GM12878 (cell line): ENCODE results near the gene NOS1AP. TPM values are rescaled to one million over a fixed set of nuclear protein-coding genes. Genes with fewer than 3 reads are reported as not detected.

Source experiments
- ATAC-seq: fragments of 200-7000 bp; cut with Tn5 transposase; 3 replicates; pipeline ENCODE4 v1.9.1; 2020; ENCODE audit warnings: mild to moderate bottlenecking, moderate library complexity
- BruUV-seq: library from RNA; stranded (reverse); fragments of 400-500 nt; replicated peaks from 2 replicates; lab custom pipeline; 2021; lab: Mats Ljungman, UMichigan
- CTCF ChIA-PET: fragments of 300-600 bp; sonication (Branson Sonifier 250); formaldehyde crosslinking; extraction: SDS; loops from one replicate; lab custom pipeline; 2021; ENCODE audit warnings: inconsistent platforms; lab: Yijun Ruan, JAX
- POLR2A ChIA-PET: fragments of 350-600 bp; formaldehyde crosslinking; extraction: SDS; loops from one replicate; lab custom pipeline; 2021; ENCODE audit warnings: inconsistent platforms; lab: Charles Lee
- RAD21 ChIA-PET: fragments of 300-600 bp; sonication (Branson Sonifier 250); formaldehyde crosslinking; loops from one replicate; lab custom pipeline; 2023; ENCODE audit warnings: antibody characterized with exemption; ENCODE audit not compliant: unreplicated experiment; lab: Charles Lee
- SMC1A ChIA-PET: fragments of 300-600 bp; sonication (Branson Sonifier 250); formaldehyde crosslinking; loops from one replicate; lab custom pipeline; 2023; ENCODE audit not compliant: unreplicated experiment, uncharacterized antibody; lab: Charles Lee
- DNase-seq: peaks from one replicate; pipeline ENCODE4 v3.0.0-alpha.2; 2011; ENCODE audit warnings: low read depth, low spot score
- FAIRE-seq: peaks from 3 replicates; lab custom pipeline; 2011; peaks lifted over from hg19 to GRCh38; lab: Jason Lieb, UNC
- H2AFZ ChIP-seq: 2 replicates; pipeline ENCODE4 v1.6.0; 2011; ENCODE audit warnings: low read depth, low read length, control low read depth; ENCODE audit not compliant: control insufficient read depth
- H3K27ac ChIP-seq: 2 replicates; pipeline ENCODE4 v1.5.1; 2011; ENCODE audit warnings: control low read depth; ENCODE audit not compliant: control insufficient read depth, insufficient read depth
- H3K27me3 ChIP-seq, 2 experiments: replicated peaks in 1 of 2; 2 replicates each; pipeline versions ENCODE4 v1.6.0 to v1.6.1; 2011; ENCODE audit warnings: low read length in 1 of 2; ENCODE audit not compliant: control insufficient read depth in 2 of 2, insufficient read depth in 2 of 2
- H3K36me3 ChIP-seq, 2 experiments: 2 replicates each; pipeline ENCODE4 v1.5.1; 2011; ENCODE audit warnings: low read length in 1 of 2; ENCODE audit not compliant: control insufficient read depth in 2 of 2, insufficient read depth in 2 of 2
- H3K4me1 ChIP-seq: 2 replicates; pipeline ENCODE4 v1.6.1; 2011; ENCODE audit warnings: mild to moderate bottlenecking, low read length, moderate library complexity, mixed read lengths; ENCODE audit not compliant: control insufficient read depth, insufficient read depth
- H3K4me2 ChIP-seq: 2 replicates; pipeline ENCODE4 v1.6.0; 2011; ENCODE audit warnings: control low read depth; ENCODE audit not compliant: control insufficient read depth, insufficient read depth
- H3K4me3 ChIP-seq: fragments of 200-600 bp; sonication (generic); 2 replicates; pipeline ENCODE4 v1.5.1; 2016
- H3K79me2 ChIP-seq: 2 replicates; pipeline ENCODE4 v1.6.0; 2011; ENCODE audit warnings: low read length; ENCODE audit not compliant: control insufficient read depth, insufficient read depth
- H3K9ac ChIP-seq: 2 replicates; pipeline ENCODE4 v1.8.0; 2011; ENCODE audit warnings: low read length, control low read depth, mixed read lengths; ENCODE audit not compliant: control insufficient read depth, insufficient read depth
- H3K9me3 ChIP-seq: replicated peaks from 3 replicates; pipeline ENCODE4 v1.5.1; 2011; ENCODE audit warnings: mild to moderate bottlenecking, low read length; ENCODE audit not compliant: control insufficient read depth, insufficient read depth
- H4K20me1 ChIP-seq: 2 replicates; pipeline ENCODE4 v1.6.0; 2011; ENCODE audit not compliant: control insufficient read depth, insufficient read depth
- ASH2L ChIP-seq: fragments of 300-600, 200-600 bp; sonication (generic); IDR thresholded peaks from 2 replicates; pipeline ENCODE4 v1.6.1; 2017; ENCODE audit warnings: low read depth, mild to moderate bottlenecking, borderline replicate concordance
- BHLHE40 ChIP-seq, 2 experiments: fragments of 450-650 bp in 1 of 2; IDR thresholded peaks; 2 replicates each; pipeline ENCODE4 v1.6.1; 2011 to 2017; ENCODE audit warnings: low read depth in 2 of 2, borderline replicate concordance in 1 of 2, improper control_type of control experiment in 1 of 2, low read length in 1 of 2, mild to moderate bottlenecking in 1 of 2
- BRCA1 ChIP-seq: IDR thresholded peaks from 2 replicates; pipeline ENCODE4 v1.6.1; 2011; ENCODE audit warnings: low read depth, low read length, improper control_type of control experiment
- CBX3 ChIP-seq: fragments of 200-600 bp; sonication (generic); IDR thresholded peaks from 2 replicates; pipeline ENCODE4 v1.6.1; 2016; ENCODE audit warnings: low read depth, borderline replicate concordance
- HDAC6 ChIP-seq: fragments of 200-600 bp; sonication (generic); IDR thresholded peaks from one replicate; pipeline ENCODE4 v1.8.0; 2017; ENCODE audit warnings: antibody characterized with exemption; ENCODE audit not compliant: unreplicated experiment
- HDGF ChIP-seq: fragments of 450-650 bp; IDR thresholded peaks from 2 replicates; pipeline ENCODE4 v1.6.1; 2016; ENCODE audit warnings: antibody characterized with exemption
- IRF4 ChIP-seq: IDR thresholded peaks from 2 replicates; pipeline ENCODE4 v1.6.1; 2011; ENCODE audit warnings: low read depth, low read length
- JUNB ChIP-seq: IDR thresholded peaks from 2 replicates; pipeline ENCODE4 v1.6.1; 2016; ENCODE audit warnings: antibody characterized with exemption, mild to moderate bottlenecking
- MYC ChIP-seq: IDR thresholded peaks from 2 replicates; pipeline ENCODE4 v1.6.1; 2011; ENCODE audit warnings: mild to moderate bottlenecking, low read length, moderate library complexity, inconsistent platforms; ENCODE audit not compliant: insufficient read depth, insufficient replicate concordance, insufficient read length, severe bottlenecking
- NBN ChIP-seq: fragments of 450-650 bp; IDR thresholded peaks from 2 replicates; pipeline ENCODE4 v1.6.1; 2016
- NFYA ChIP-seq: IDR thresholded peaks from 2 replicates; pipeline ENCODE4 v1.6.1; 2011; ENCODE audit warnings: low read depth, mild to moderate bottlenecking, low read length, improper control_type of control experiment, borderline replicate concordance
- RAD21 ChIP-seq: IDR thresholded peaks from 2 replicates; pipeline ENCODE4 v1.6.1; 2011; ENCODE audit warnings: mild to moderate bottlenecking, low read depth, low read length, moderate library complexity; ENCODE audit not compliant: insufficient read depth
- RUNX3 ChIP-seq: IDR thresholded peaks from 2 replicates; pipeline ENCODE4 v1.6.1; 2012; ENCODE audit warnings: low read length, inconsistent platforms
- SREBF2 ChIP-seq: IDR thresholded peaks from 2 replicates; pipeline ENCODE4 v1.6.1; 2012; ENCODE audit warnings: mild to moderate bottlenecking, low read length
- TCF3 ChIP-seq: IDR thresholded peaks from 2 replicates; pipeline ENCODE4 v1.6.1; 2012; ENCODE audit warnings: low read depth, mild to moderate bottlenecking, low read length, borderline replicate concordance; ENCODE audit not compliant: insufficient read depth
- WGBS: methylation state at CpG from one replicate; pipeline ENCODE4 v1.1.6; 2016; ENCODE audit warnings: low lambda C conversion rate; ENCODE audit not compliant: insufficient replicate concordance, insufficient coverage; ENCODE audit errors: missing lambda C conversion rate; 5-methylcytosine and 5-hydroxymethylcytosine counted together
- in situ Hi-C: fragments of 300-500 bp; cut with MboI; formaldehyde crosslinking; loops from 9 replicates; pipeline ENCODE4 v1.14.3; 2018; ENCODE audit warnings: mixed read lengths
- intact Hi-C: fragments of 100-400 bp; cut with micrococcal nuclease; formaldehyde crosslinking; loops from one replicate; pipeline ENCODE4 v1.14.2; 2022; ENCODE audit not compliant: unreplicated experiment
- polyA plus RNA-seq, 11 experiments: library from polyadenylated mRNA; depleted of rRNA in 4 of 11; unstranded in 6 of 11; stranded (reverse) in 5 of 11; fragments of >200 nt; fragmentation: Nextera tagmentation in 4 of 11; fragmentation: Illumina TruSeq in 1 of 11; extraction: Ambion mirVana in 4 of 11; extraction: Trizol in 1 of 11; gene quantifications; 1 replicate in 1 of 11; 2 replicates in 10 of 11; pipeline versions ENCODE4 v1.2.1 to v1.2.3, GENCODE V29; 2011 to 2016; ENCODE audit warnings: inconsistent platforms in 2 of 11, missing spikeins in 2 of 11, low read depth in 1 of 11
- total RNA-seq, 4 experiments: library from RNA; depleted of rRNA in 3 of 4; stranded (reverse); fragments of >200 nt in 3 of 4; fragmentation: Illumina TruSeq in 1 of 4; extraction: Trizol in 1 of 4; gene quantifications; 2 replicates each; pipeline versions ENCODE4 v1.2.1 to v1.2.3, GENCODE V29; 2013 to 2021
- TF ChIP-seq, protein P1 (sequence below): IDR thresholded peaks from 2 replicates; pipeline ENCODE4 v1.6.1; 2011; ENCODE audit warnings: borderline replicate concordance, low read depth, mild to moderate bottlenecking, moderate library complexity, mixed read lengths, low read length; ENCODE audit not compliant: insufficient read depth; ENCODE audit errors: extremely low read length
- TF ChIP-seq, protein P2 (sequence below): fragments of 150-350 bp; IDR thresholded peaks from 2 replicates; pipeline ENCODE4 v1.6.1; 2014; ENCODE audit warnings: mild to moderate bottlenecking, low read depth, low read length
- TF ChIP-seq, protein P3 (sequence below): IDR thresholded peaks from 2 replicates; pipeline ENCODE4 v1.6.1; 2011; ENCODE audit warnings: mild to moderate bottlenecking, low read depth, low read length, moderate library complexity; ENCODE audit not compliant: insufficient replicate concordance

Gene NOS1AP
- total and polyA plus RNA-seq, 10 of the 15 experiments (the other 5 are each of a cell fraction or from before 2014, with no cell fraction given): 0.03 to 0.15 TPM; not detected in 8

DNA sequence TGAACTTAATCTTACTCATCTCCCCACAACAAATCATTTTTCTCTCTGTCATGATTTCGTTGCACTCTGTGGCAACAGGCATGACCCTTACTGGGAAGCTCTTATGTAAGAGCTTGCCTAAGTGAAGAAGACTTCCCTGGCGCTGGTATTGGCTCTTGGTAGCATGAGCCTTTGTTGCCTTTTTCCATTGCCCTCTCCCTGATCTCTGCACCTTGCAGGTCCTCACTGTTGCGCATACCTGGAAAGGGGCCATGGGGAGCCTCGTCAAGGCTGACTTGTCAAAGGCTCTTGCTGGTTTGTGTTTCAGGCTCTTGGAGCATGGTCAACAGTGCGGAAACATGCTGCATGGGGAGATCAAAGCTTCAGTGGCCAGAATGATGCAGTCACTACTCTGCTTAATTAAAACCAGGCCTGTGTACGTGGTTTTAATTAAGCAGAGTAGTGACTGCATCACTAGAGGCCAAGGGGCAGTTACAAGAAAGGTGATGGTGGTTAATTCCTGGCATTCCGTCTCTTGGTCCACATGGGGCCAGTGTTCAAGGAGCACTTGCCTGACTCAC is 165.8 kb downstream of the NOS1AP start:
- WGBS: 26% methylated on average over 7 of the region's 7 CpGs
- Histone ChIP-seq H3K4me1 (no peaks in the 10 kb centered on the region), H2AFZ (no peak overlapping the region), H3K4me3 (no peak overlapping the region)
- POLR2A ChIA-PET: no interaction called here
- TF ChIP-seq ASH2L (no peak), CBX3 (no peak), TCF3 (no peak), SREBF2 (no peak), RAD21 (no peak), NBN (no peak), BHLHE40 (IDR thresholded peaks at IDR 0.05; ENCODE audit: borderline replicate concordance in 1 of 2, low read depth in 2 of 2, low read length in 1 of 2) (no peak), BRCA1 (no peak), IRF4 (no peak), MYC (no peak), RUNX3 (no peak), JUNB (no peak), NFYA (no peak), HDGF (no peak), HDAC6 (no peak)
- TF ChIP-seq, protein P1, sequence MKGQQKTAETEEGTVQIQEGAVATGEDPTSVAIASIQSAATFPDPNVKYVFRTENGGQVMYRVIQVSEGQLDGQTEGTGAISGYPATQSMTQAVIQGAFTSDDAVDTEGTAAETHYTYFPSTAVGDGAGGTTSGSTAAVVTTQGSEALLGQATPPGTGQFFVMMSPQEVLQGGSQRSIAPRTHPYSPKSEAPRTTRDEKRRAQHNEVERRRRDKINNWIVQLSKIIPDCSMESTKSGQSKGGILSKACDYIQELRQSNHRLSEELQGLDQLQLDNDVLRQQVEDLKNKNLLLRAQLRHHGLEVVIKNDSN: no peak
- TF ChIP-seq, protein P2, sequence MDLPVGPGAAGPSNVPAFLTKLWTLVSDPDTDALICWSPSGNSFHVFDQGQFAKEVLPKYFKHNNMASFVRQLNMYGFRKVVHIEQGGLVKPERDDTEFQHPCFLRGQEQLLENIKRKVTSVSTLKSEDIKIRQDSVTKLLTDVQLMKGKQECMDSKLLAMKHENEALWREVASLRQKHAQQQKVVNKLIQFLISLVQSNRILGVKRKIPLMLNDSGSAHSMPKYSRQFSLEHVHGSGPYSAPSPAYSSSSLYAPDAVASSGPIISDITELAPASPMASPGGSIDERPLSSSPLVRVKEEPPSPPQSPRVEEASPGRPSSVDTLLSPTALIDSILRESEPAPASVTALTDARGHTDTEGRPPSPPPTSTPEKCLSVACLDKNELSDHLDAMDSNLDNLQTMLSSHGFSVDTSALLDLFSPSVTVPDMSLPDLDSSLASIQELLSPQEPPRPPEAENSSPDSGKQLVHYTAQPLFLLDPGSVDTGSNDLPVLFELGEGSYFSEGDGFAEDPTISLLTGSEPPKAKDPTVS: no peak
- TF ChIP-seq, protein P3, sequence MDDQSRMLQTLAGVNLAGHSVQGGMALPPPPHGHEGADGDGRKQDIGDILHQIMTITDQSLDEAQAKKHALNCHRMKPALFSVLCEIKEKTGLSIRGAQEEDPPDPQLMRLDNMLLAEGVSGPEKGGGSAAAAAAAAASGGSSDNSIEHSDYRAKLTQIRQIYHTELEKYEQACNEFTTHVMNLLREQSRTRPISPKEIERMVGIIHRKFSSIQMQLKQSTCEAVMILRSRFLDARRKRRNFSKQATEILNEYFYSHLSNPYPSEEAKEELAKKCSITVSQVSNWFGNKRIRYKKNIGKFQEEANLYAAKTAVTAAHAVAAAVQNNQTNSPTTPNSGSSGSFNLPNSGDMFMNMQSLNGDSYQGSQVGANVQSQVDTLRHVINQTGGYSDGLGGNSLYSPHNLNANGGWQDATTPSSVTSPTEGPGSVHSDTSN: no peak
- TF ChIP-seq, all 136 proteins: peak for 0
- Histone ChIP-seq H3K27ac (no peak overlapping the region), H3K4me2 (no peak overlapping the region), H3K9ac (no peak overlapping the region), H3K9me3 (no peaks in the 10 kb centered on the region), H3K79me2 (no peaks in the 10 kb centered on the region), H3K27me3 (no peaks in the 10 kb centered on the region; a peak in 1 of 4 replicates), H4K20me1 (no peaks in the 10 kb centered on the region), H3K36me3 (no peaks in the 10 kb centered on the region)
- BruUV-seq: no TSS peak
- no peak for FAIRE-seq
- ChIA-PET CTCF (interaction anchor here (1.5 kb wide), 1 partner anchor 8 kb away, joined by 4 read pairs; no protein-coding TSS in a partner anchor), RAD21 (interaction anchor here (0.6 kb wide), 1 partner anchor 198 kb away, joined by 3 read pairs; no protein-coding TSS in a partner anchor), SMC1A (no interaction called here)
- in situ Hi-C loops (no loop called here), intact Hi-C loops (no loop called here)
- no peak for DNase-seq
- ATAC-seq: no peak
